ENCODE results near the gene ABI2. TPM values are rescaled to one million over a fixed set of nuclear protein-coding genes. Genes with fewer than 3 reads are reported as not detected.
"Not testable (repeated sequence)": the region's sequence is repeated elsewhere in the genome, so short reads cannot be mapped to it uniquely, and the experiment has no call there.

The ABI2 gene
- total and polyA plus RNA-seq, 2 experiments from 2014 or later: 28.0 to 88.3 TPM

DNA sequence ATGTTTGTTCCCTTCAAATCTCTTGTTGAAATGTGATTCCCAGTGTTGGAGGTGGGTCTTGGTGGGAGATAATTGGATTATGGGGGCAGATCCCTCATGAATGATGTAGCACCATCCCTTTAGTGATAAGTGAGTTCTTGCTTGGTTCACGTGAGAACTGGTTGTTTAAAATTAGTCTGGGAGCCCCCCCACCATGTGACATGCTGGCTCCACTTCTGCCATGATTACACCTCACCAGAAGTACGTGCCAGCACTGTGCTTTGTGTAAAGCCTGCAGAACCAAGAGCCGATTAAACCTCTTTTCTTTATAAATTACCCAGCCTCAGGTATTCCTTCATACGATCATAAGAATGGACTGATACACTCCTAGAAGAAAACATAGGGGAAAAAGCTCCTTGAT is 10.1 kb downstream of the ABI2 start:
- Histone ChIP-seq H3K36me3 (ENCODE audit: low read depth) (no peaks in the 10 kb centered on the region), H4K20me1 (ENCODE audit: insufficient read depth) (peaks cover 5% of the 10 kb centered on the region; the same call in 1 of the 2 replicates), H3K27me3 (replicated peaks; ENCODE audit: insufficient read depth) (no peaks in the 10 kb centered on the region), H3K4me1 (ENCODE audit: insufficient read depth) (peaks cover 23% of the 10 kb centered on the region), H3K79me2 (ENCODE audit: insufficient read depth) (peaks cover 98% of the 10 kb centered on the region), H2AFZ (no peak overlapping the region), H3K9me2 (ENCODE audit: insufficient read depth) (no peaks in the 10 kb centered on the region), H3K9me3 (ENCODE audit: low read depth) (no peaks in the 10 kb centered on the region), H3K27ac (no peak overlapping the region), H3K4me3 (no peak overlapping the region), H3F3A (ENCODE audit: insufficient read depth) (peaks cover 27% of the 10 kb centered on the region), H3K4me2 (ENCODE audit: unreplicated experiment) (no peak overlapping the region), H3K9ac (no peak overlapping the region)
- no peak for TF ChIP-seq EZH2 (IDR thresholded peaks at IDR 0.05; ENCODE audit: insufficient read depth, poor library complexity, severe bottlenecking)
- no peak for DNase-seq
- in situ Hi-C loops (cut with MboI): no loop called here
- 86 to 96% methylated on average over 4 of the region's 4 CpGs for WGBS, 2 experiments (ENCODE audit: low coverage in 1 of 2, low lambda C conversion rate in 2 of 2, missing lambda C conversion rate in 2 of 2)

DNA sequence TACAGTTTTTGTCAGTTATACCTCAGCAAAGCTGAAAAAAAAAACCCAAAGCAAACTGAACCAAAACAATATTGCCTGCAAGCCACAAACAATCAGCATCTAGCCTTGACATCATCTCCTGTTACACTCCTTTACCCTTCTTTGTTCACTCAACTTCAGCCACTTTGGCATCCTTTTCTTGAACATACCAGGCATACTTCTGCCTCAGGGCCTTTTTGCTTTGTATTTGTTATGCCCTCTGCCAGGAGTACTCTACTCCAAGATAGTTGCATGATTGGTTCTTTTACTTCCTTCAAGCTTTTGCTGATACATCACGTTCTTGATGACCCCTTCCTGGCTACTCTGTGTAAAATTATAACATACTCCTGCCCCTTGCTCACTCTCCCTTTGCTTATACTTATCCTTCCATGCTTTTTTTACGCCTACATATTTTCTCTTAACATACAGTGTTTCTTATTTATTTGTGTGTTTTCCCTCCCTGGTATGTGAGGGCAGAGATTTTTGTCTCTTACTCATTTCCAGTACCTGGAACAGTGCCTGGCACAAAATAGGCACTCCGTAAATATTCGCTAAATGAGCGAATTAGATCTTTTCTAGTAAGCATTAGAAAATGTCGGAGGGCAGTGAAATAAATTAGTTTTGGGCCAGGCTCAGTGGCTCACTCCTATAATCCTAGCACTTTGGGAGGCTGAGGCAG is 12.7 kb downstream of the ABI2 start:
- H2AFZ ChIP-seq: no peak overlapping the region
- H3F3A ChIP-seq (ENCODE audit: insufficient read depth): peaks cover 27% of the 10 kb centered on the region
- H3K36me3 ChIP-seq (ENCODE audit: low read depth): 0 out of 2 replicates have a peak, but pooled peaks cover 7% of the 10 kb centered on the region
- DNase-seq: peak; percentile 85
- peaks cover 23% of the 10 kb centered on the region for H3K4me1 ChIP-seq (ENCODE audit: insufficient read depth)
- peaks cover 5% of the 10 kb centered on the region; the same call in 1 of the 2 replicates for H4K20me1 ChIP-seq (ENCODE audit: insufficient read depth)
- H3K9me2 ChIP-seq (ENCODE audit: insufficient read depth): no peaks in the 10 kb centered on the region
- in situ Hi-C loops (cut with MboI): no loop called here
- no peaks in the 10 kb centered on the region for H3K9me3 ChIP-seq (ENCODE audit: low read depth)
- H3K27ac ChIP-seq: peak overlapping the region; percentile 42
- H3K9ac ChIP-seq: peak overlapping the region; percentile 3; the same call in 1 of the 2 replicates
- 65 to 75% methylated on average over 6 of the region's 6 CpGs for WGBS, 2 experiments (ENCODE audit: low coverage in 1 of 2, low lambda C conversion rate in 2 of 2, missing lambda C conversion rate in 2 of 2)
- H3K4me2 ChIP-seq (ENCODE audit: unreplicated experiment): peak overlapping the region; percentile 50
- H3K27me3 ChIP-seq (replicated peaks; ENCODE audit: insufficient read depth): no peaks in the 10 kb centered on the region
- H3K4me3 ChIP-seq: 0 out of 2 replicates have a peak overlapping the region, but pooled peaks have one; percentile 2
- TF ChIP-seq EZH2phosphoT487 (IDR thresholded peaks at IDR 0.05; ENCODE audit: insufficient read depth, low read depth) (no peak), EZH2 (IDR thresholded peaks at IDR 0.05; ENCODE audit: insufficient read depth, poor library complexity, severe bottlenecking) (no peak)
- peaks cover 98% of the 10 kb centered on the region for H3K79me2 ChIP-seq (ENCODE audit: insufficient read depth)

DNA sequence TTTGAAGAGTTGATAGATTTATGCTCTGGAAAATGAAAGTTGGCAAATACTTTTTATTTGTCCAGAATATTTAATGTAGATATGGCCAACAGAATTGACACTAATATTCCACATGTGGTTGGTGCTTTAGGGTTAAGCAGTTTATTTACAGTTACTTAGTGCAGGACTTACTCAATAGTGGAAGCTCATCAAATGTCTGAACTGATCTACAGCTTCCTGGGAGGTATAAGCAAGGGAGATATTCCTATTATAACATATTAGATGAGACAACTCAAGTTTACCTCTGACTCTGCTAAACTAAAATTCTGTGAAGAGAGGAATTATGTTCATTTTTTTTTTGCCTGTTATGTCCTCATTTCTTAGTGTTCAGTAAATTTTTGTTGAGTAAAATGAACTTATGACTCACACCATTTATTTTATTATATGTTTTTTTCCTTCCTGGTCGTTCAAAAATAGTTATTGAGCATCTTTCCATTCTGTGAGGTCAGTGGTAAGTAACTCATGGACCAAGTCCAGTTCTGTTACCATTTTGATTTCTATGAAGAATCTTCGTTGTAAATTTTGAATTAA is 13.6 kb downstream of the ABI2 start:
- DNase-seq: peak; percentile 56
- Histone ChIP-seq H3K4me1 (ENCODE audit: insufficient read depth) (peaks cover 23% of the 10 kb centered on the region), H3K27ac (peak overlapping the region; percentile 42), H2AFZ (no peak overlapping the region), H3K79me2 (ENCODE audit: insufficient read depth) (peaks cover 98% of the 10 kb centered on the region), H3K4me2 (ENCODE audit: unreplicated experiment) (peak overlapping the region; percentile 33), H3K4me3 (no peak overlapping the region), H3K36me3 (ENCODE audit: low read depth) (0 out of 2 replicates have a peak, but pooled peaks cover 7% of the 10 kb centered on the region), H4K20me1 (ENCODE audit: insufficient read depth) (0 out of 2 replicates have a peak, but pooled peaks cover 11% of the 10 kb centered on the region), H3K9ac (no peak overlapping the region), H3F3A (ENCODE audit: insufficient read depth) (peaks cover 32% of the 10 kb centered on the region), H3K27me3 (replicated peaks; ENCODE audit: insufficient read depth) (no peaks in the 10 kb centered on the region), H3K9me2 (ENCODE audit: insufficient read depth) (no peaks in the 10 kb centered on the region), H3K9me3 (ENCODE audit: low read depth) (no peaks in the 10 kb centered on the region)
- 51 to 52% methylated on average over 2 of the region's 2 CpGs for WGBS, 2 experiments (ENCODE audit: low coverage in 1 of 2, low lambda C conversion rate in 2 of 2, missing lambda C conversion rate in 2 of 2)
- in situ Hi-C loops (cut with MboI): no loop called here
- no peak for TF ChIP-seq EZH2phosphoT487 (IDR thresholded peaks at IDR 0.05; ENCODE audit: insufficient read depth, low read depth)
- no peak for TF ChIP-seq EZH2 (IDR thresholded peaks at IDR 0.05; ENCODE audit: insufficient read depth, poor library complexity, severe bottlenecking)

DNA sequence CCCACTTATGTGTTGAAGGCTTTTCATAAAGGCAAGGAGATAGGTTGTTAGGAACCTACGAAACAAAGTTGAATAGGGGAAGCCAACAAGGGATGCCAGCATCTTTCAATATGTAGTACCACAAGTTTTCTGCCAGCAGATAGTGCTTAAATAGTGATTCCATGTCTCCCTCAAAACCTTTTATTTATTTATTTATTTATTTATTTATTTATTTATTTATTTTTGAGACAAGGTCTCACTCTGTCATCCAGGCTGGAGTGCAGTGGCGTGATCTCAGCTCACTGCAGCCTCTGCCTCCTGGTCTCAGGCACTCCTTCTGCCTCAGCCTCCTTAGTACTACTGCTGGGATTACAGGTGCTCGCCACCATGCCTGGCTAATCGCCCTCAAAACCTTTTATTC is 14.2 kb downstream of the ABI2 start:
- in situ Hi-C loops (cut with MboI); H4K20me1 ChIP-seq (ENCODE audit: insufficient read depth); H3K36me3 ChIP-seq (ENCODE audit: low read depth); H3K9ac ChIP-seq; H3K9me3 ChIP-seq (ENCODE audit: low read depth); H3K4me3 ChIP-seq; DNase-seq; H3K9me2 ChIP-seq (ENCODE audit: insufficient read depth); H2AFZ ChIP-seq; H3K27me3 ChIP-seq (replicated peaks; ENCODE audit: insufficient read depth): not testable (repeated sequence)
- H3K4me1 ChIP-seq (ENCODE audit: insufficient read depth): peaks cover 23% of the 10 kb centered on the region
- H3K79me2 ChIP-seq (ENCODE audit: insufficient read depth): peaks cover 98% of the 10 kb centered on the region
- peaks cover 32% of the 10 kb centered on the region for H3F3A ChIP-seq (ENCODE audit: insufficient read depth)
- WGBS, 2 experiments (ENCODE audit: low coverage in 1 of 2, low lambda C conversion rate in 2 of 2, missing lambda C conversion rate in 2 of 2): 98% methylated on average over 4 of the region's 4 CpGs
- H3K27ac ChIP-seq: peak overlapping the region; percentile 42; the same call in 1 of the 2 replicates
- H3K4me2 ChIP-seq (ENCODE audit: unreplicated experiment): peak overlapping the region; percentile 33

All from GM23248 (cell line).